Measurements from ENCODE around the gene ST8SIA1.

DNA sequence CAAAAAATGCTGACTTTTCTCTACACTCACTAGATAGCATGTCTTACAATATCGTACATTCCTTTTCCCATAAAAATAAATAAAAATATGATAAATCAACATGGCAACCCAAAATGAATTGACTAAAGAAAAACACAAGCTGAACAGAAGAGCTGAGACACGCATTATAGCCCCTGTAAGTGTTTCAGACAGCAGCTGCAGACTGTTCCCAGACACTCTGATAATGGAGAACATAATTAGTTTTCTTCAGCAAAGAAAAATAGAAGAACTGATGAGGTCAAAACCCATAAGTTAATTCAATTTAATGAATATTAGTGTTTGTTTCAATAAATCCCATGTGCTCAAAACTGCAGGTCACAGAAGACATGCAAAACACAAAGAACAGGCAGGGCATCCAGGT, 23.8 kb downstream of the ST8SIA1 start:
- TF ChIP-seq POLR2AphosphoS5 (IDR thresholded peaks at IDR 0.05): no peak
- no peak for TF ChIP-seq POLR2A (IDR thresholded peaks at IDR 0.05)
- TF ChIP-seq, protein P1, sequence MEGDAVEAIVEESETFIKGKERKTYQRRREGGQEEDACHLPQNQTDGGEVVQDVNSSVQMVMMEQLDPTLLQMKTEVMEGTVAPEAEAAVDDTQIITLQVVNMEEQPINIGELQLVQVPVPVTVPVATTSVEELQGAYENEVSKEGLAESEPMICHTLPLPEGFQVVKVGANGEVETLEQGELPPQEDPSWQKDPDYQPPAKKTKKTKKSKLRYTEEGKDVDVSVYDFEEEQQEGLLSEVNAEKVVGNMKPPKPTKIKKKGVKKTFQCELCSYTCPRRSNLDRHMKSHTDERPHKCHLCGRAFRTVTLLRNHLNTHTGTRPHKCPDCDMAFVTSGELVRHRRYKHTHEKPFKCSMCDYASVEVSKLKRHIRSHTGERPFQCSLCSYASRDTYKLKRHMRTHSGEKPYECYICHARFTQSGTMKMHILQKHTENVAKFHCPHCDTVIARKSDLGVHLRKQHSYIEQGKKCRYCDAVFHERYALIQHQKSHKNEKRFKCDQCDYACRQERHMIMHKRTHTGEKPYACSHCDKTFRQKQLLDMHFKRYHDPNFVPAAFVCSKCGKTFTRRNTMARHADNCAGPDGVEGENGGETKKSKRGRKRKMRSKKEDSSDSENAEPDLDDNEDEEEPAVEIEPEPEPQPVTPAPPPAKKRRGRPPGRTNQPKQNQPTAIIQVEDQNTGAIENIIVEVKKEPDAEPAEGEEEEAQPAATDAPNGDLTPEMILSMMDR (IDR thresholded peaks at IDR 0.05 in 8 of 11, conservative IDR thresholded peaks at IDR 0.05 in 3 of 11): no peak
